PFSK-1 (cell line): ENCODE measurements around the gene TRIM44.

Experiments used
- FOXP2 ChIP-seq: optimal IDR thresholded peaks from 2 replicates; pipeline ENCODE3; 2011; ENCODE audit warnings: borderline replicate concordance, control low read depth, inconsistent platforms; ENCODE audit not compliant: insufficient read depth; ENCODE audit errors: extremely low read length, extremely low read depth
- POLR2AphosphoS5 ChIP-seq: IDR thresholded peaks from 2 replicates; pipeline ENCODE4 v1.6.1; 2012; ENCODE audit warnings: low read depth, mild to moderate bottlenecking, control low read depth, low read length, moderate library complexity
- SIN3A ChIP-seq: IDR thresholded peaks from 2 replicates; pipeline ENCODE4 v1.6.1; 2012; ENCODE audit warnings: mild to moderate bottlenecking, low read length, moderate library complexity, borderline replicate concordance; ENCODE audit not compliant: insufficient read depth
- TAF1 ChIP-seq: IDR thresholded peaks from 2 replicates; pipeline ENCODE4 v1.6.1; 2012; ENCODE audit warnings: low read length, control low read depth, borderline replicate concordance; ENCODE audit not compliant: insufficient read depth
- TF ChIP-seq, protein P1 (sequence below), 2 experiments: IDR thresholded peaks; 2 replicates each; pipeline versions ENCODE4 v1.6.1 to v1.8.0; 2011 to 2012; ENCODE audit warnings: low read depth in 2 of 2, low read length in 2 of 2, control low read depth in 1 of 2, inconsistent platforms in 1 of 2, mild to moderate bottlenecking in 1 of 2, moderate library complexity in 1 of 2; ENCODE audit not compliant: insufficient read depth in 1 of 2

DNA sequence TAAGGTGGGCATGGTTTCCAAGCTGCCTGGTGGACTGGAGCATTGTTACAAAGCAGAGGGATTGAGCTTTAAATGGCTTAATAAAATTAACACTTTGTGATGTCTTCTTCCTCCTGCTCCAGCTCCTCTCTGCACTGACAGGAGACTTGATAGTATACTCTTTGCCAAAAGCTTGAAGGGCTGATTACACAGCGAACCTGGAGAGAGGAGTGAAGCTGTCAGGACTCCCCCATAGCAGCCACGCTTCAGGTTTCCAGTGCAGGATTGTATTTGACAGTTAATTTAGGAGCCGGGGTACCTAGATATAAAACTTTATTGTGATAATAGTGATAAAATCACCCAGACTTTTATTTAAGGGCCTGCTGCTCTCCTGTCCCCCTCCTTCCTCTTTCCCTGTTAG is 50.0 kb downstream of the TRIM44 start:
- TF ChIP-seq POLR2AphosphoS5 (no peak), SIN3A (no peak), TAF1 (no peak), FOXP2 (no peak)
- TF ChIP-seq, protein P1, sequence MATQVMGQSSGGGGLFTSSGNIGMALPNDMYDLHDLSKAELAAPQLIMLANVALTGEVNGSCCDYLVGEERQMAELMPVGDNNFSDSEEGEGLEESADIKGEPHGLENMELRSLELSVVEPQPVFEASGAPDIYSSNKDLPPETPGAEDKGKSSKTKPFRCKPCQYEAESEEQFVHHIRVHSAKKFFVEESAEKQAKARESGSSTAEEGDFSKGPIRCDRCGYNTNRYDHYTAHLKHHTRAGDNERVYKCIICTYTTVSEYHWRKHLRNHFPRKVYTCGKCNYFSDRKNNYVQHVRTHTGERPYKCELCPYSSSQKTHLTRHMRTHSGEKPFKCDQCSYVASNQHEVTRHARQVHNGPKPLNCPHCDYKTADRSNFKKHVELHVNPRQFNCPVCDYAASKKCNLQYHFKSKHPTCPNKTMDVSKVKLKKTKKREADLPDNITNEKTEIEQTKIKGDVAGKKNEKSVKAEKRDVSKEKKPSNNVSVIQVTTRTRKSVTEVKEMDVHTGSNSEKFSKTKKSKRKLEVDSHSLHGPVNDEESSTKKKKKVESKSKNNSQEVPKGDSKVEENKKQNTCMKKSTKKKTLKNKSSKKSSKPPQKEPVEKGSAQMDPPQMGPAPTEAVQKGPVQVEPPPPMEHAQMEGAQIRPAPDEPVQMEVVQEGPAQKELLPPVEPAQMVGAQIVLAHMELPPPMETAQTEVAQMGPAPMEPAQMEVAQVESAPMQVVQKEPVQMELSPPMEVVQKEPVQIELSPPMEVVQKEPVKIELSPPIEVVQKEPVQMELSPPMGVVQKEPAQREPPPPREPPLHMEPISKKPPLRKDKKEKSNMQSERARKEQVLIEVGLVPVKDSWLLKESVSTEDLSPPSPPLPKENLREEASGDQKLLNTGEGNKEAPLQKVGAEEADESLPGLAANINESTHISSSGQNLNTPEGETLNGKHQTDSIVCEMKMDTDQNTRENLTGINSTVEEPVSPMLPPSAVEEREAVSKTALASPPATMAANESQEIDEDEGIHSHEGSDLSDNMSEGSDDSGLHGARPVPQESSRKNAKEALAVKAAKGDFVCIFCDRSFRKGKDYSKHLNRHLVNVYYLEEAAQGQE (IDR thresholded peaks at IDR 0.05; ENCODE audit: insufficient read depth in 1 of 2, low read depth in 2 of 2, low read length in 2 of 2) = no peak
